GM21619 (cell line): ENCODE results near the gene GRAMD4.

Experiments used
- ATAC-seq: cut with Tn5 transposase; IDR thresholded peaks from one replicate; pipeline ENCODE4 v1.9.1; 2021; ENCODE audit not compliant: unreplicated experiment

GRAMD4 gene

DNA sequence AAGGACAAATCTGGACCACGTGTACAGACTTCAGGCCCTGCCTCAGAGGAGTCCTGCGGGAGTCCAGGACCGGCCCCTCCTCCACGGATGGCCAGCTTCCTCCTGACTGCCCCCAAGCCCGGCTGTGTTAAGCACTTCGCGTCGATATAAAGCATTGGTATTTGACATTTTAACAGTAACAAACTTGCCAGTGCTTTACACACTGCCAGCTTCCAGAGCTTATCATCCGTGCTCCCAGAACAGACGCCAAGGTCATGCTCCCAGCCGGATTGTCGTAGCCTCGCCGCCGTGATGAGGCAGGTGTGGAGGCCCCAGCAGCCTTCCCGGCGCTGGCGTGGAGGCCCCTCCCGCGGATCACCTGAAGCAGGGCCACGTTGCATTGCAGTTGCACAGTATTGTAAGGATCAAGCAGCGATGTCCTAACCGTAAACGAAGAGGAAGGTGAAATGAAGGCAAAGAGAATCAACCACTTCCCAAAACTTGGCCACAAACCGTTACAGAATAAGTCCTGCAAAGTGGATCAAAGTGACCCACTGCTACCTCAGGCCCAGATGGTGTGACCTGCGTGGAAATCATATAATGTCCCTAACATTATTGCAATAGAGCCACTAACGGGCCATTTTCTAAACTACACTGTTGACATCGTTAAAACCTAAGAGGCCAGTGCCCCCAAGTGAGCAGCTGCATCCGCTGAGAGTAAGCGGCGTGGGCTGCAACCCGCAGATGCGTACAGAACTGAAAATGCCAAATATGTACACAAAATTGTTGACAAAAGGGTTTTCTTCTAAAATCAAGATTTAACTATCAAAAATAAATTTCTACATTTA lies 66.2 kb downstream of the GRAMD4 start:
- no peak for ATAC-seq

DNA sequence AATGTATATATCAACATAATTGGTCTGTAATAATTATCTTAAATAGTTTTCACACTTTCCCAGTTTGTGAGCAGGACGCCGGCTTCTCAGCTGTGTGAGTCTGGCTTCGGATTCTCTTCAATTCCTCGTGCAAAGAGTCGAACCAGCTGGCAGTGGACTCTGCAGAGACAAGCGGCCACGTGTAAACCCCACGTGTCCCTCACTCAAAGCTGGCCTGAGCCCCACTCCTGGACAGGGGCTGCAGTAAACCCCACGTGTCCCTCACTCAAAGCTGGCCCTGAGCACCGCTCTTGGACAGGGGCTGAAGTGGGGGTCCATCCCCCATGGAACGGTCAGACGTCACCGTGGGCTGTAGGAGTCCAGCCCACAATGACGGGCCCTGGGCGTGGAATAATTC lies 66.9 kb downstream of the GRAMD4 start:
- no peak for ATAC-seq

DNA sequence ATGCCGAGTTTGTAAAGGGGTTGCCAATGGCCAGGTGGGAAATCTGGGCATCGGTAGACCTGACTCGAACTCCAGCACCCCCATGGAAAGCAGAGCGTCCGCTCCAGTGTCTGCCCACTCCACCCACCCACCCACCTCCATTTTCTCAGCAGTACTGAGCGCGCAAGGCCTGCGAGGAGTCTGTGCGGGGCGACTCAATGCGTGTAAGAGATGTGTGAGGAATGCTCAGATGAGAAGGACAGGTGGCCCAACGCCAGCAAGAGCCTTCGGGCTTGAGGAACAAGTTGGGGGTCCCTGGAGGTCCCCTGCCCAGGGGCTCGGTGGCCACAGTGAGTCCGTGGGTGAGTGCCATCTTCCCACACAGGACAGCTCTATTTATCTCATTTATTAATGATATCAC lies 67.3 kb downstream of the GRAMD4 start:
- ATAC-seq: no peak

DNA sequence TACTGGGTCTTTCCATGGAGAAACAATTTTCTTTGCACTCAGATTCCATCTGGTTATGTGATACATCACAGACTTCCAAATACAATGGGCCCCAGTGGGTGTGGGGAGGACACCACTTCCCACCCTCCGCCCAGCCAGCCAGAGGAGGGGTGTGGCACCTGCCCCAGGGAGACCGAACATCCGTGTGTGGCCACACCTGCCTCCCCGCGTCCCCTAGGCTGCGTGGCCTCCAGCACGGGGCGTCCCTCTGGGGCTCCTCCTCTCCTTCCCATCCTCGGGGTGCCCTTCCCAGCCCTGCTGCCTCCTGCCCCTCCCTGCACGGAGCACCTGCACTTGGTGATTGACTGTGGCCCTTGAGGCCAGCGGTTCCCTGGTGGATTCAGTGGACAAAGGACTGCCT lies 68.8 kb downstream of the GRAMD4 start:
- no peak for ATAC-seq

DNA sequence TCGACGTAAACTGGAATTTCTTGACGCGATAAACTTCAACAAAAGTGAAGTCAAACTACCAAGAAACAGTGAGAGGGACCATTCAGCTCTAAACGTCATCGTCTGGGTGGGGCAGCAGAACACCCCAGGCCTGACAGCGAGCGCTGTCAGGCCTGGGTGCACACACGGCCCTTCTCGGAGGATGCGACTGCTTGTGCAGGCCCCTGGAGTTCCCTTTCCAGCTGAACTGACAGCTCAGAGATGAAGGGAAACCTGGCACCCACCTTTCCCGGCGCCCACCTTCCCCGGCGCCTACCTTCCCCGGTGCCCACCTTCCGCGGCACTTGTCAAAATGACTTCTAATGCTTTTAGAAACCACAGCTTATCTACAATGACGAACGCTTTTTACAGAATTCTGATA lies 70.0 kb downstream of the GRAMD4 start:
- no peak for ATAC-seq

DNA sequence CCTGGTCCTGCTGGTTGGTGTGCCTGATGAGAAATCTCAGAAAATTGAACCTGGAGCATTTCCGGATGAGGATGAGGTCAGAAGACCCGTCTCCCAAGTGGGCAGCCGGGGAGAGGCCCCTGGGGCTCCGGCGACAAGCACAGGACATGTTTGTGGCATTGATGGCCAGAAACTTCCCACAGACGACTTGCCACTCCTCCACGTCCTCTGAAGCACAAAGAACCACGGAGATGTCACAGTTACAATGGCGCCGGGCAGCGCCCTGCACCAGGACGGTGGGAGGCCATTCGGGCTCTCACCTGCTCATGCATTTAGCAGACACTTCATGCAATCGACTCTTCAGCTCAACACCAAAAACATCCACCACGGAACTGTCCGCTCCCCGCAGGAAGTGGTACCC lies 71.4 kb downstream of the GRAMD4 start:
- no peak for ATAC-seq

DNA sequence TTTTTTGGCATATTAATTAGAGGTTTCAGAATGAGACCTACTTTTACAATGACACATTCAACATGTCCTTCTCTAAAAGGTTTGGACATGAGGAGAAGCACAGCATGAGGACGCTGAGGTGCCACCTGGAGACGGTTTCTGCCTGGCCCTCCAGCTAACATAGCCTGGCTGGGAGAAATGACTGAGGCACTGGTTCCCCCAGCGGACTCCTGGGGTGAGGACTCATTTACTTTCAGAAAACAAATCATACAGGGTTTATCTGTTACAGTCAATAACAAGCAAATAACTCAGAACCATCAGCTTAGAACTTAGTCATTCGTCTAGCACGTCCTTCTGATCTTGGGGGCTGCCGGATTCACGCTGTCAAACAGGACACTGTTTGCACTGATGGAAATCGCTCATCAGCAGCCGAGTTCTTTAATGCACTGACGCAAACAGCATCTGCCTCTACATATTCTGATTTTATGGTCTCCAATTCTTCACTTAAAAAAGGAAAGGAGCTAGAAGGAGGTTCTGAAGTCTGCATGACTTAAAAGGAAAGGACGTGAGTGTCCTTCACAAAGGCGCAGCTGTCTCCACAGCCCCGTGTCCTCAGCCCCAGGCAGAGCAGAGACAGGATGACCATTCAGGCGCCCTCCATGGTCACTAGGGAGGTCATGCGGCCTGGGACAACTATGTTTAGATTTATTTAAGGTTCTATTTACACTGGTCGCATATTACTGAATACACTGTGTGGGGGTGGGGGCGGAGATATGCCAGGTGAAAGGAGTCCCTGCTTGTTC lies 73.6 kb downstream of the GRAMD4 start:
- ATAC-seq: no peak

DNA sequence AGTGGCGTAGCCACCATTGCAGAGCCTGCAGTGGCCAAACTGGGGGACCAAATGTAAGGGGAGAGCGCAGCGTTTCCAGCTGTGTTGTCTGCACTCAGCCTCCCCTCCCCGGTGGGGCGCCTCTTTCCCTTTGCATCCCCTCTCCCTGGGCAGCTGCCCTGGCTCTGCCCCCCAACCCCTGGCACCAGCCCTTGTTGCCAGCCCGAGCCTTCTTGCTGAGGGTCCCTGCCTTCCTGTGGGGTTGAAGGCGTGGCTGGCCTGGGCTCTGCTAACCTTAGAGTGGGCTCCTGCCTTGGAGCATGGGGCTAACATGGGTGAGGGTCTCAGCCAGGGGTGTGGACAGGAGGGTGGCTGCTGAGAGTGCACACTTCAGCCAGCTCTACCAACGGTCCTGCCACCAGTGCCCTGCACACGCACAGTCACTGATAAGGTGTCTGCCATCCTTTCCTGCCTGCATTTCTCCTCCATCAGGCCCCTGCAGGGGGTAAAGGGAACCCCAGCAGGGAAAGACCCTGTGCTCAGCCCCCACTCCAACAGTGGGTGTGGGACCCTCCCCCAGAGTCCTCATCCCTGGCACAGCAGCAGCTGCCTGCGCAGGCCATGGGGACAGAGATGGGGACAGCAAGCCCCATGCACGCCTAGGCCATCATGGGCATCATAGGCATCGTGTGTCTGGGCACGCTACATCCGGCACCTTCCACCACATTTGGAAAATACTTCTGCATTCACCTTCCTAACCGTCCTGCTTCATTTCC lies 74.4 kb downstream of the GRAMD4 start:
- ATAC-seq: no peak

DNA sequence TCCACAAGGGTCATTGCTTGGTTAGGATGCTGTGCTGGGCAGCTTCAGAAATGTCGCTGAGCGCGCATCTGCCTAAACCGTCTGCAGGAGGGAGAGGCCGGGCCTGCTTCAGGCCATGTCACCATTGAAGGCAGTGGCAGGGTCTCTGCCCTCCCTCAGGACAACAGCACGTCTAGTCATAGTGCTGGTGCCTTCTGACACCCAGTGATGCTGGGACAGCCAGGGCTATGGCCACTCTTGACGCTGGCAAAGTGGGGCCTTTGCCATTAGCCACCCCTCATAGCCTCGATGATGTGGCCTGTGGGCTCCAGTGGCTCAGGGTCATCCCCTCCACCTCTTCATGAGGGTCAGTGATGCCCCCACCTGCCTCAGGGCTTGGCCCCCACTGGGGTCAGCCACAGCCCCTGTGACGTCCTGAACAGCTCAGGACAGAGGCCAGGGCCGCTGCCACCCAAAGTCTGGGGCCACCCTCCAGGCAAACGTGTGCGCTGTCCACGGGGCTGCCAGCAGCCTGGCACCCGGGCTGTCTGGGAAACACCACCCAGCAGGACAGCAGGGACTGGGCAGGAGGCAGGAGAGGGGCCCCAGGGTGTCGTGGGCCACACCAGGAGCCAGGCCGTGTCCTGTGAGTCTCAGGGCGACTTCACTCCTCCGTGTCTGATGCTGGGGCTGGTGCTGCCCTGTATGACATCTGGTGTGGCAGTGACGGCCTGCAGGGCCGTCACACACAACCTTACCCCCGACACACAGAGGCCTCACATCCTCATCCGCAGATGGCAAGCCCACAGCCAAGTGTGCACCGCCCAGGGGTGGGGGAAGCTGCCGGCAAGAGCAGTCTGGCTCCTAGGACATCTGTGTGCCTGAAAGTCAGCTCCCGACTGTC lies 75.4 kb downstream of the GRAMD4 start:
- no peak for ATAC-seq

DNA sequence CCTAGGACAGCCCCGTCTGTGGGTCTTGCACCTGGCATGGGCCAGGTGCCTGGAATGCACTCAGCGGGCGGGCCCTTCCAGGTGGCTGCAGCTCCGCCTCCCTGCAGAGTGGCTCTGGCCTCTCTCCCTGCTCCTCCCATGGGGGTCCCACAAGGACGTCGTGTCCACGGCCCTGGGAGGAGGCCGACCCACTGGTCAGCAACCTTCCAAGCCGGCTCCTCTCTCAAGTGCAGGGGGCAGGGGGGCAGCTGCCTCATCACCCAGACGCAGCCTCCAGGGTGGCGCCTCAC lies 76.0 kb downstream of the GRAMD4 start:
- no peak for ATAC-seq

DNA sequence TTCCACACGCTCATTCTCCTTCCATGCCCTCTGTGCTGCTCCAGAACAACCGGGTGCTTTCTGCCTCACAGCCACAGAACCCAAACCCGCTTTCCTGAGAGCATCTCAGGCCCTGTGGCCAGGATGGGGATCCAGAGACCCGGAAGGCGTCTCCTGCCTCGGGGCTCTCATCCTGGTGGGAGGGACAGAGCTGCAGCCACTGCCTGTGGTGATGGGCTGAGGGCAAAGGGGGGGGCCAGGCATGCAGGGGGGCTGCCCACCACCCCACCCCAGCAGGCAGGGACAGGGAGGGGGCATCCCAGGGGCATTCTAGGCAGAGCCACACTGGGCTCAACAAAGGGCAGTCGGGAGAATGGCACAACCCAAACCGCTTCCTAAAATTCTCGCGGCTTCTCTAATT lies 76.4 kb downstream of the GRAMD4 start:
- ATAC-seq: no peak

DNA sequence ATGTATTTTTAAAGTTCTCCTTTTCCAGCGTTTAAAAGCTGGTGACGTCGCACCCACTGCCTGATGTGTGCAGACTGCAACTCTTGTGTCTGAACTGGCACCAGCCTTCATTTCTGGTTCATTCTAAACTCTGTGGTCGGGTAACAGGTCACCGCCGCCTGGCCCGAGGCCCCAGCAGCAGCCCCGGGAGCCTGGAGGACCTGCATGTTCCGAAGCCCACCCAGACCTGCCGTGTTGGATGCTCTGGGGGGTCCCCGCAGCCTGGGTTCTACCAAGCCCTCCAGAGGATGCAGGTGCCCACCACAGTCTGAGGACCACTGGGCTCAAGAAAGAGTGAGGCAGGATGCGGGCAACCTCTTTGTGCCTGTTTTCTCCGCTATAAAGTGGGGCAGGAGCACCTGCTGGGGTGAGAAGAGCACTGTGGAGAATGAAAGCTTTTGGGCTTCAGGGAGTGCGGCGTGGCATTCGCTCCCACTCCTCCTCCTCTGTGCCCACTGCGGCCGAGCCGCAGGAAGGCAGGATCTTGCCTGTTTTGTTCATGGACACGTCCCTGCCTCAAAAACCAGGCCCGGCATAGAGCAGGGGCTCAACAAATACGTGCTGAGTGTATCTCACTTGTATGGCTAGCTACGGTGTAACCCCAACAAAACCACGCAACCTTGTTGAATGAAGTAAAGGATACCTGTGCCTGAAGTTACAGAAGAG lies 77.8 kb downstream of the GRAMD4 start:
- no peak for ATAC-seq

DNA sequence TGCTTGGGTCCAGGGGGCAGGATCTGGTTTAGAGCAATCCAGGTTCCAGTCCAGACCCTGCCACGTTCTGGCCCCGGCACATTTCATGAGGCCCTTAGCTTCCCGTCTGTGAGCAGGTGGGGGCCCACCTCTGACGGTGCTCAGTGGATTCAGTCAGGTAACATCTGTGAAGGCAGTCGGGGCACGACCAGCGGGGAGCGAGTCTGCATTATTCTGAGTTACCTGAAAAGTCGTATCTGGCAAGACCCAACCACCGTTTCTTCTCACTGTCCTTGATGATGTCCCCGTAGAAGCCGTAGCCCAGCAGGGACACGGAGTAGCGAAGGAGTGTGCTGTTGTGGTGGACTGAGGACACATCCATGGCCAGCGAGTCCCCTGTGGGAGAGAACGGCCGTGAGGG lies 78.9 kb downstream of the GRAMD4 start:
- no peak for ATAC-seq

DNA sequence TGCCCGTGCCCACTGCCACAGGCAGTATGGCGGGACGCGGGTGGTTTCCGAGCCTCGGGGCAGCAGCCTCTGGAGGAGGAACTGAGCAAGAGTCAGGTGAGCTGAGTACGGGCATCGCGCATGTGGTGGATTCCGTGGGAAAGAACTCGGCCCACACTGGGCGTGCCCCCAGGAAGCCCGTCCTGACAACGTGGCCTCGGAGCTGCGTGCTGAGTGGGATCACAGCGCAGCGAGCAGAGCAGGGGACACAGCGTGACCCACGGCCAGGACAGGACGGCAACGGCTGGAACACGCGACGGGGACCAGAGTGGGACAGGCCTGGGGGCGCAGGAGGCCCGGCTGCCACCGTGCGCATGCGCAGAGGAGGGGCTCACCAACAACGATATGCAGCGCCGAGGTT lies 81.1 kb downstream of the GRAMD4 start:
- no peak for ATAC-seq

DNA sequence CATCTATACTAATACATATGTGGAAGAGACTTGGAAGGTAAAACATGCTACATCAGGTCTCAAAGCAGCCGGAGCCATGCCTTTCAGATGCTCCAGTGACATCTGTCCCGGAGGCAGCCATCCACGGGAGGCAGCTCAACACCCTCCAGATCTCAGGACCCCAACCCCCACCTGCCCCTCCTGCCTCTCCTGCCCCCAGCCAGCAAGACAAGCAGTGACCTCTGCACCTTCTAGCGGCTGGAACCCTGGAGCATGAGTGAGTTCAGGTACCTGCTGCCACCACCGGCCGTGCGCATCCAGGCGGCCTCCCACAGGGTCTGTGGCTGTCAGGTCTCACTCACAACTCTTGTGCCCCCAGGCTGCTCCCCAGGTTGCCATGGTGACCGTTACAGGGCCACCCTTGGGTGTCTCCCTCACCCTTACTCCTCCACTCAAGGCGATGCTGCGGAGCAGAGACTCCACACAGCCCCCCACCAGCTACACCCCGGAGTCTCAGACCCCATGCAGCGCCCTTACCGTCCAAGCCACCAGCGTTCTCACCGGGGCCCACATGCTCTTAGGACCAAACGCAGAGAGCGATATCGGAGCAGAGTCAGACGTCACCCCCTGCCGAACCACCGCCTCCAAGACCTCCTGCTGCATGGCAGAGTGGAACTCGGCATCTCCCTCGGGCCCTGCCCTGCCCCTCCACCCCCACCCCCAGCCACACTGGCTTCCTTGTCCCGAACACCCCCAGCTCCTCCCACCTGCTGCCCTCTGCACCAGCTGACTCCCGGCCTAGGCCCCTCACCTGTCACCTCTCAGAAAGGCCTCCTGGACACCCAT lies 83.2 kb downstream of the GRAMD4 start:
- ATAC-seq: no peak

DNA sequence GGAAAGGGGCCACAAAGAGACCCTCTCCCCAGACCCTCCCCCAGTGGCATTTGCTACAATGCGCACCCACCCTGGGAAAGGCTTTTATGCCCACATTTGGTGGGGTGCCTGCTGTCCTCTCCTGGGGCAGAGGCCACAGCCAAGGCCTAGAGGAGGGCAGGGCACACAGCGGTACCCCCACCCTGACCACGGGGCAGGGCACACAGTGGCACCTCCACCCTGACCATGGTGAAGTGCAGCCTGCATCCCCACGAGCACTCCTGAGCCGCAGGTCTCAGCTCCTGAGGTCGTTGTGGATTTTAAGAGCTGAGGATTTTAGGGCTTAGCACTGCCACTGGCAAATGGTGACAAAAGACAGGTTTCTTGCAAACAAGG lies 83.8 kb downstream of the GRAMD4 start:
- ATAC-seq: no peak

DNA sequence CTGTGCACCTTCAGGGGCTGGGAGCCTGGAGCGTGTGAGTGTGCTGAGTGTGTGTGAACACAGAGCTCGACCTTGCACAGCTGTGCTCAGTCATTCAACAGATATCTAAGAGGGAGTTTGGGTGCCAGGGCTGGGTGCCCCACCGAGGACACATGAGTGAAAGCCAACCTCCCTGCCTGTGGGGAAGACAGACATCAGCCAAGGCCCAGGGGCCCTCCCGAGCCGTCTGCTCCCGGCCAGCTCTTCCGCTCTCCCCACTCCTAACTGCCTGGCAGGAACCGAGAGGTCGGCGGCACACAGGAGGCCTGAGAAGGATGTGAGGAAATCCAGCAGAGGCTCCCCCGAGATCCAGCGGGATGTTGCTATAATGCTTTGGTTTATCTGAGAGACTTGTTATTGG lies 85.9 kb downstream of the GRAMD4 start:
- ATAC-seq: no peak

DNA sequence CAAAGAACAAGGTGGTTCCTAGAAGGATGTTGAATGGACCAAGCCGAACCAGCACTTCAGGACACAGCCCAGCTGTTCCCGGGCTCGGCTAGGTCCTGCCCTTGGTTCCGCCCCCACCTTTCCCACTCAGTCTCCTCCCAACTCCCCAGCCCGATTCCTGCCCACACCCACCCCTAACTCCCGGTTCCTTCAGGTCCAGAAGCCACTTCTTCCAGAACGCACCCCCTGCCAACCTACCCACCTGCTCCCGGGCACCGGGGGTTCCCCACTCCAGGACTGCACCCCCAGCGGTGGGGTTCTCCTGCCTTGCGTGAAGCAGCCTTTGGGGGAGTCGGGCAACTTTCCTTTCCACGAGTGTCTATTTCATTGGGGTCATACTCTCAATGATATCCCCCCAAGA lies 87.1 kb downstream of the GRAMD4 start:
- ATAC-seq: no peak

DNA sequence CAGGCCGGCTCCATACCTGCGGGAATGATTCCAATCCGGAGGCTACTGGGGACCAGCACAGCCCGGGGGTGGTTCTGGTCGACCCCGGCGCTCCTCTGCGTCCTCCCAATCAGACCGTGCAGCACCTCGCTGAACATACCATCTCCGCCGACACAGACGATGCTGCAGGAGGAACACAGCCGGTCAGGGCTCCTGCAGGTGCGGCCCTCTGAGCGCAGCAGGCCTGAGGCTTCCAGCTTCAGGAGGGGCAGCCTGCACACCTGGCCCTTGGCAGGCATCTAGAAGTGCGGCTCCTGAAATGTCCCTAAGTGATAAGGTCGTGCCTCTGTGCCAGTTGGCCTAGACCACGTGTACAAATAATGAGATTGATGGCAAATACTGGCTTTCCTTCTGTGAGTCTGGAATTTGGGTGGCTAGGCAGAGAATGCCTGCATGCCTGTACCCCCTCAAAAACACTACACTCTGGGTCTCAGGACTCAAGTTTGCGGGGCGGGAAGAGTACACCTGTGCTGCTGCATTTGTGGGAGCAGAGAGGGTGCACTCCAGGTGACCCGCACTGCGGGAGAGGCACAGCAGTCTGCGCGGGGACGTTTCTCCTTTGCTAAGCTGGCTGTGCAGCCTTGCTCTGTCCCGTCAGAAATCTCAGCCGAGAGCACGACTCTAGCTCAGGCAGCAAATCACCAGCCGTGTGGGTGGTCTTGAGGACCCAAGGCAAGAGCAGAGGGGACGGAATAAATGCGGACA lies 87.8 kb downstream of the GRAMD4 start:
- no peak for ATAC-seq
